SU-DHL-6 (cell line): Measurements from ENCODE around the gene UROD.

Experiments
- CTCF ChIP-seq: fragments of 200-600 bp; sonication (generic); IDR thresholded peaks from one replicate; pipeline ENCODE4 v1.5.1; 2017; ENCODE audit warnings: antibody characterized with exemption, mild to moderate bottlenecking, low read length, moderate library complexity; ENCODE audit not compliant: insufficient read depth, poor library complexity, severe bottlenecking
- EZH2phosphoT487 ChIP-seq: fragments of 200-600 bp; sonication (generic), shearing (Covaris generic); conservative IDR thresholded peaks from 2 replicates; pipeline ENCODE4 v1.6.1; 2018; ENCODE audit warnings: mild to moderate bottlenecking, antibody characterized with exemption, low read length, moderate library complexity, mixed read lengths

DNA sequence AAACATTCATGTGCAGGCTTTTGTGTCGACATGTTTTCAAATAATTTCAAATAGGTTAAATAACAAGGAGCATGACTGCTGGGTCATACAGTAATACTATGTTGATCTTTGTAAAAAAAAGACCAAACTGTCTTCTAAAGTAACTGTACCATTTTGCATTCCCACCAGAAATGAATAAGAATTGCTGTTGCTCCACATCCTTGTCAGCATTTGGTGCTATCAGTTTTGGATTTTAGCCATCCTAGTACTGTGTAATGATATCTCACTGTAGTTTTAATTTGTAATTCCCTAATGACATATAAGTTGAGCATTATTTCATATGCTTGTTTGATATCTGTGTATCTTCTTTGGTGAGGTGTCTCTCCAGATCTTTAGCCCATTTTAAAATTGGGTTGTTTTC lies 11.6 kb downstream of the UROD start:
- TF ChIP-seq CTCF (no peak), EZH2phosphoT487 (no peak)
